Measurements from ENCODE around the gene SNX6.
"Not testable (repeated sequence)": the region's sequence is repeated elsewhere in the genome, so short reads cannot be mapped to it uniquely, and the experiment has no call there.

The SNX6 gene

GRCh38 chr14:34660796-34661195 lies 30.8 kb upstream of the SNX6 start:
- H3K9me3 ChIP-seq (ENCODE audit: control insufficient read depth, insufficient read depth, low read depth, low read length), result no peaks in the 10 kb centered on the region
- no peak overlapping the region for H3K27ac ChIP-seq (ENCODE audit: low read depth, low read length)
- H3K27me3 ChIP-seq (ENCODE audit: control insufficient read depth, insufficient read depth, low read length), result no peaks in the 10 kb centered on the region
- no peaks in the 10 kb centered on the region for H3K36me3 ChIP-seq (ENCODE audit: control insufficient read depth, insufficient read depth, low read length)
- no peak overlapping the region for H3K4me3 ChIP-seq (ENCODE audit: low read depth, low read length)
- H3K4me1 ChIP-seq (ENCODE audit: control insufficient read depth, insufficient read depth, low read length), result no peaks in the 10 kb centered on the region
- H3K9ac ChIP-seq (ENCODE audit: low read length), result no peak overlapping the region

DNA sequence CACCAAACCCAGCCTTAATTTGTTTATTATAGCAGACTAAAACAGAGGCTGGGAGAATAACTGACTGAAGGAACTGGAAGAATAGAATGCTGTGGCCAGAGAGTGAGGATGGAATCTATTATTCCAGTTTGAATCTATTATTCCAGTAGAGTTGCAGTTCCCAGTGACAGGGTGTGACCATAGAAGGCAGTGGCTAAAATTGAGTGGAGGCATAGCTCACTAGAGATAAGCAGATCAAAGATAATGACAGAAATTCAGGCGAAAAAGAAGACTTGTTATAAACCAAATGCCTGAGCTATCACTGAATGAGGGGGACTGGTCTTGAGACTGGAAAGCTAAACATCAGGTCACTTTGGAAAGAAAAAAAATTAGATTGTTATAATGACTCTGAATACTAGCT lies 26.0 kb upstream of the SNX6 start:
- no peak overlapping the region for H3K9ac ChIP-seq (ENCODE audit: low read length)
- no peaks in the 10 kb centered on the region for H3K4me1 ChIP-seq (ENCODE audit: control insufficient read depth, insufficient read depth, low read length)
- H3K27ac ChIP-seq (ENCODE audit: low read depth, low read length), result no peak overlapping the region
- no peaks in the 10 kb centered on the region for H3K27me3 ChIP-seq (ENCODE audit: control insufficient read depth, insufficient read depth, low read length)
- no peak overlapping the region for H3K4me3 ChIP-seq (ENCODE audit: low read depth, low read length)
- no peaks in the 10 kb centered on the region for H3K9me3 ChIP-seq (ENCODE audit: control insufficient read depth, insufficient read depth, low read depth, low read length)
- no peaks in the 10 kb centered on the region for H3K36me3 ChIP-seq (ENCODE audit: control insufficient read depth, insufficient read depth, low read length)

DNA sequence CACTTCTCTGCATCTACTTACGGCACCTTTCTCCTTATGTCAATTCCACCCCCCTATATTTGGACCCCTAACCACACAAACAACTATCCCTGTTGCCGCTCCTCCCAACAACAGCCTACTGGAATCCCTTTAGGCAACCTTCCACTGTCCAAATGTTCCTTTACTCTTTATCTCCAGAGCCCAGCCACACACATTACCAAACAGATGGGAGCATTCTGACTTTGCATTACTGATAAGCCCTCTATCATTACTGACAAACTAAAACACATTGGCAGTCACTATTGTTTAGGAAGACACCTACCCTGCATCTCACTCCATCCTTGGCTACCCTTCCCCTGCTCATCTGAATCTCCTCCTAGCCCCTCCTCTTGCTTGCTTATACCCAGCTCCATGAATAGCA lies 23.1 kb upstream of the SNX6 start:
- H3K27ac ChIP-seq (ENCODE audit: low read depth, low read length); H3K4me3 ChIP-seq (ENCODE audit: low read depth, low read length); H3K9ac ChIP-seq (ENCODE audit: low read length); H3K4me1 ChIP-seq (ENCODE audit: control insufficient read depth, insufficient read depth, low read length); H3K9me3 ChIP-seq (ENCODE audit: control insufficient read depth, insufficient read depth, low read depth, low read length); H3K36me3 ChIP-seq (ENCODE audit: control insufficient read depth, insufficient read depth, low read length); H3K27me3 ChIP-seq (ENCODE audit: control insufficient read depth, insufficient read depth, low read length): not testable (repeated sequence)

- H3K27ac ChIP-seq (ENCODE audit: low read depth, low read length); H3K4me3 ChIP-seq (ENCODE audit: low read depth, low read length); H3K4me1 ChIP-seq (ENCODE audit: control insufficient read depth, insufficient read depth, low read length); H3K36me3 ChIP-seq (ENCODE audit: control insufficient read depth, insufficient read depth, low read length); H3K9me3 ChIP-seq (ENCODE audit: control insufficient read depth, insufficient read depth, low read depth, low read length); H3K9ac ChIP-seq (ENCODE audit: low read length); H3K27me3 ChIP-seq (ENCODE audit: control insufficient read depth, insufficient read depth, low read length): not testable (repeated sequence)
These were observed 22.4 kb upstream of the SNX6 start for GRCh38 chr14:34652348-34652747.

DNA sequence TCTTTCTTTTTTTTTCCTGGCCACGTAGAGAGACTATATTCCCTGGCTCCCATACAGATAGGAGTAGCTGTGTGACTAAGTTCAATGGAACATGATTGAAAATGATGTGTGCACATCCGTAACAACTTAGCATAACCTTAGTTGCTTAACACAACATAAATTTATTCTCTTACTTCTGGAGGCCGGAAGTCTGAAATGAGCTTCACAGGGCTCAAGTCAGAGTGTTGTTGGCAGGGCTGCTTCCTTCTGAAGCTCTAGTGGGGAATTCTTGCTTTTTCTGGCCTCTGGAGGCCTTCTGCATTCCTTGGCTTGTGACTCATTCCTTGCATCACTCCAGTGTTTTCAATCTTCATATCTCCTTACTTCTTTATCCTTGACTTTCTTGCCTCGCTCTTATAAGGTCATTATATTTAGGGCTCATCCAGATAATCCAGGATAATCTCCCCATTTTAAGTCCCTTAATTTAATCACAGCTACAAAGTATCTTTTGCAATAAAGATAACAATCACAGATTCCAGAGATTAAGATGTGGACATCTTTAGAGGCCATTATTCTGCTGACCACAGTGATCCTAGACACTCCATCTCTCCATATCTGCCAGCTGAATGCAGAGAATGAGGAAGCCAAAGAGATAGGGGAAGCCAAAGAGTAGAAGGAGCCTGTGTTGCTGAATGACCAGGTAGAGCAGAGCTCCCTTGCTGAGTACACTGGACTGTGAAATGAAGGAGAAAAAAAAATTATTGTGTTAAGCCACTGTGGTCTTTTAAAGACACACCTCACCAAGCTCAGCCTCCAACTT lies 21.0 kb upstream of the SNX6 start:
- Histone ChIP-seq H3K27ac (ENCODE audit: low read depth, low read length) (no peak overlapping the region), H3K9me3 (ENCODE audit: control insufficient read depth, insufficient read depth, low read depth, low read length) (no peaks in the 10 kb centered on the region), H3K27me3 (ENCODE audit: control insufficient read depth, insufficient read depth, low read length) (no peaks in the 10 kb centered on the region), H3K9ac (ENCODE audit: low read length) (no peak overlapping the region), H3K36me3 (ENCODE audit: control insufficient read depth, insufficient read depth, low read length) (no peaks in the 10 kb centered on the region), H3K4me3 (ENCODE audit: low read depth, low read length) (no peak overlapping the region), H3K4me1 (ENCODE audit: control insufficient read depth, insufficient read depth, low read length) (no peaks in the 10 kb centered on the region)

- H3K4me3 ChIP-seq (ENCODE audit: low read depth, low read length); H3K36me3 ChIP-seq (ENCODE audit: control insufficient read depth, insufficient read depth, low read length); H3K4me1 ChIP-seq (ENCODE audit: control insufficient read depth, insufficient read depth, low read length); H3K9ac ChIP-seq (ENCODE audit: low read length); H3K27ac ChIP-seq (ENCODE audit: low read depth, low read length); H3K27me3 ChIP-seq (ENCODE audit: control insufficient read depth, insufficient read depth, low read length); H3K9me3 ChIP-seq (ENCODE audit: control insufficient read depth, insufficient read depth, low read depth, low read length): not testable (repeated sequence)
These were observed 20.1 kb upstream of the SNX6 start for GRCh38 chr14:34650006-34650405.

DNA sequence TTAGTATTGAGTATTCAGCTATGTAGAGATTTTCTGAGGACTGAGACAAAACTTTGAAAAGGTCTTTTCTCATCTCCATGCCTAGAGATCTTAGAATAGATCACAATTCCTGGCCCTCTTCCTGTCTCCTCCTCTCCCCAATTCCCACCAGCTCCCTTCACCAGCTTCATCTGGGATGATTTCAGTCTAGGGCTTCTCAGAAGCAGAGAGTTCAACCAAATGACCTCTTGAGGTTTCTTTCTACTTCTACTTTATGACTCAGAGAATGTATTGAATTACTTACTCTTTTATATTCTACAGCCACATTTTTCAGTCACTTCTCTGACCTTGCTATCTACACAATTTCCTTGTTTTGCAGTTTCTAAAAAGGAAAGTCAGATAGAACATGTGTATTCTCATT lies 19.4 kb upstream of the SNX6 start:
- Histone ChIP-seq H3K9ac (ENCODE audit: low read length) (no peak overlapping the region), H3K27me3 (ENCODE audit: control insufficient read depth, insufficient read depth, low read length) (no peaks in the 10 kb centered on the region), H3K27ac (ENCODE audit: low read depth, low read length) (no peak overlapping the region), H3K4me1 (ENCODE audit: control insufficient read depth, insufficient read depth, low read length) (no peaks in the 10 kb centered on the region), H3K9me3 (ENCODE audit: control insufficient read depth, insufficient read depth, low read depth, low read length) (no peaks in the 10 kb centered on the region), H3K36me3 (ENCODE audit: control insufficient read depth, insufficient read depth, low read length) (no peaks in the 10 kb centered on the region), H3K4me3 (ENCODE audit: low read depth, low read length) (no peak overlapping the region)

DNA sequence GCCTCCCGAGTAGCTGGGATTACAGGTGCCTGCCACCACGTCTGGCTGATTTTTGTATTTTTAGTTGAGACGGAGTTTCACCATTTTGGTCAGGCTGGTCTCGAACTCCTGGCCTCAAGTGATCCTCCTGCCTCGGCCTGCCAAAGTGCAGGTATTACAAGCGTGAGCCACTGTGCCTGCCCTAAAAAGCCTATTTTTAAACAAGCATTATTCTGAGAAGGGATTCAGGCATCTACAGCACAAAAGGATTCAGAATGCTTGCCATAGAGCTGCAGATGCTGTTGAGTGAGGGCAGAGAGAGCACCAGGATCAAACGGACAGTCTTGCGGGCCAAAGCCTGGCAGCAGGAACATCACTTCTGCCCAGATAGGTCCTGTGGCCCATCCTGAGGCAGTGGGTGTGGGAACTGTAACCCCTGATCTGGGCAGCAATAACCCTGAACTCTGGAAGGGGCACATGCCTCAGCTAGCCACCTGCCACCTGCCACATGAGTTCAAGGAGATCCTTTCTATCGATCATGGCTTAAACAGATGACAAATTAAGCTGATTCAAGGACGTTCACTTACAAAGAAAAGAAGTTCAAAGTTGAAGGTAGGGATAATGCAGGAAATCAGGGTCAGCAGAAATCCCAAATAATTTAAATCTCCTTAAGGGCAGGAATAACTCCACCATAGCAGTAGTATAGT lies 16.8 kb upstream of the SNX6 start:
- Histone ChIP-seq H3K27ac (ENCODE audit: low read depth, low read length) (no peak overlapping the region), H3K4me1 (ENCODE audit: control insufficient read depth, insufficient read depth, low read length) (no peaks in the 10 kb centered on the region), H3K27me3 (ENCODE audit: control insufficient read depth, insufficient read depth, low read length) (no peaks in the 10 kb centered on the region)

GRCh38 chr14:34643361-34643760 lies 13.4 kb upstream of the SNX6 start:
- no peaks in the 10 kb centered on the region for H3K9me3 ChIP-seq (ENCODE audit: control insufficient read depth, insufficient read depth, low read depth, low read length)
- H3K36me3 ChIP-seq (ENCODE audit: control insufficient read depth, insufficient read depth, low read length), result no peaks in the 10 kb centered on the region
- H3K9ac ChIP-seq (ENCODE audit: low read length), result no peak overlapping the region
- H3K27ac ChIP-seq (ENCODE audit: low read depth, low read length), result no peak overlapping the region
- H3K27me3 ChIP-seq (ENCODE audit: control insufficient read depth, insufficient read depth, low read length), result no peaks in the 10 kb centered on the region
- H3K4me3 ChIP-seq (ENCODE audit: low read depth, low read length), result no peak overlapping the region
- H3K4me1 ChIP-seq (ENCODE audit: control insufficient read depth, insufficient read depth, low read length), result no peaks in the 10 kb centered on the region

More for the DNA sequence above, 16.8 kb upstream of the SNX6 start:
- no peaks in the 10 kb centered on the region for H3K9me3 ChIP-seq (ENCODE audit: control insufficient read depth, insufficient read depth, low read depth, low read length)
- H3K9ac ChIP-seq (ENCODE audit: low read length), result no peak overlapping the region
- no peak overlapping the region for H3K4me3 ChIP-seq (ENCODE audit: low read depth, low read length)
- H3K36me3 ChIP-seq (ENCODE audit: control insufficient read depth, insufficient read depth, low read length), result no peaks in the 10 kb centered on the region

DNA sequence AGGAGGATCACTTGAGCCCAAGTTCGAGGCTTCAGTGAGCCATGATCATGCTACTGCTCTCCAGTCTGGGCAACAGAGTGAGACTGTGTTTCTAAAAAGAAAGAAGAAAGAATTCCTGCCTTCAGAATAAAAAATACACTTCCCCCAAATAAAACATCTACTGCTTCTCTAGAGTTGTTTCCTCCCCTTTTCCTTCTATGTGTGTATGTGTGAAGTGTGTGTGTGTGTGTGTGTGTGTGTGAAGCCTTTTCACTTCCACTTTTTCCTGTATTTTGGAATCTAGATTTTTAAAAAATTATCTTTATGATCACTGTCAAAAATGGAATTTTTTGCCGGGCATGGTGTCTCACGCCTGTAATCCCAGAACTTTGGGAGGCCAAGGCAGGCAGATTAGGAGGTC lies 12.6 kb upstream of the SNX6 start:
- Histone ChIP-seq H3K9ac (ENCODE audit: low read length) (no peak overlapping the region), H3K4me1 (ENCODE audit: control insufficient read depth, insufficient read depth, low read length) (no peaks in the 10 kb centered on the region), H3K9me3 (ENCODE audit: control insufficient read depth, insufficient read depth, low read depth, low read length) (no peaks in the 10 kb centered on the region), H3K36me3 (ENCODE audit: control insufficient read depth, insufficient read depth, low read length) (no peaks in the 10 kb centered on the region), H3K27ac (ENCODE audit: low read depth, low read length) (no peak overlapping the region), H3K27me3 (ENCODE audit: control insufficient read depth, insufficient read depth, low read length) (no peaks in the 10 kb centered on the region), H3K4me3 (ENCODE audit: low read depth, low read length) (no peak overlapping the region)

GRCh38 chr14:34640826-34641225 lies 10.9 kb upstream of the SNX6 start:
- Histone ChIP-seq H3K4me3 (ENCODE audit: low read depth, low read length) (no peak overlapping the region), H3K27ac (ENCODE audit: low read depth, low read length) (no peak overlapping the region), H3K27me3 (ENCODE audit: control insufficient read depth, insufficient read depth, low read length) (no peaks in the 10 kb centered on the region), H3K9me3 (ENCODE audit: control insufficient read depth, insufficient read depth, low read depth, low read length) (no peaks in the 10 kb centered on the region), H3K4me1 (ENCODE audit: control insufficient read depth, insufficient read depth, low read length) (no peaks in the 10 kb centered on the region), H3K36me3 (ENCODE audit: control insufficient read depth, insufficient read depth, low read length) (no peaks in the 10 kb centered on the region), H3K9ac (ENCODE audit: low read length) (no peak overlapping the region)
